Fibroblast of skin of left quadriceps (primary cell): ENCODE measurements around the gene PHF8.

ENCODE experiments used
- DNase-seq, 2 experiments: peaks; one replicate each; pipeline ENCODE4 v3.0.0-alpha.2; 2013; ENCODE audit warnings: low read depth in 2 of 2

PHF8 gene

DNA sequence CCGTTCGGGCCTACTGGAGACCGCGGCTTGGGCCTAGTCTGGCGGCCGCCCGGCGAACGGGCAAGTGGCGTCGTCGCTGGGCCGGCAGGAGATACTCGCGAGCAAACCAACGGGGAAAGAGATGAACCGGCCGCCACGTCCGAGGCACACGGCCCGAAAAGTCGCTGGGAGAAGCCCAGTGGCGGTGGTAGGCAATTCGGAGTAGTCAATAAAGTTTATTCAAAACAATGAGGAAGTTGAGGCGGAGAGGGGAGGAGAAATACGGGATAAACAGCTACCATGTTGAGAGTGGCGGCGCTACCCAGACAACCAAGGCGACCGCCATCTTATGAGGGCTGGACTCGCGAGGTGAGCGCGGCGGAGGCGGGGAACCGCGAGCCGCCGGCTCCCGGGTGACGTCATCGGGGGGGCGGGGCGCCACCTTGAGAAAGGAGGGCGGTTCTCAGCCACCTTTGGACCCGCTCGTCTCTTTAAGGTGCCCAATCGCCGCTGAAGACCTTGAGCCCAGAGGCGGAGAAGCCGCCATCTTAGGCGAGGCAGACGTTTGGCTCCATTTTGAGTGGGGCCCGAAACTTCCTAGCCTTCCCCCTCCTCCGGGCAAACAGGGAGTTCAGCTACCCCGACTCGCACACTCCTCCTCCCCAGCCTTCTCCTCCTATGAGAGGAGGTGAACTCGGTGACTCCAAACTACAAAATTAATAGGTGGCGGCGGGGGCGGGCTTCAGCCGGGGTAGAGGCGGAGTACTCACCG, at the start of gene PHF8:
TSS of gene PHF8 (minus strand) at position 348 of the 751 bp plus-strand sequence. CDS start 1,745 bp downstream, outside the sequence.
- peak; percentile 88 to 89 for DNase-seq

DNA sequence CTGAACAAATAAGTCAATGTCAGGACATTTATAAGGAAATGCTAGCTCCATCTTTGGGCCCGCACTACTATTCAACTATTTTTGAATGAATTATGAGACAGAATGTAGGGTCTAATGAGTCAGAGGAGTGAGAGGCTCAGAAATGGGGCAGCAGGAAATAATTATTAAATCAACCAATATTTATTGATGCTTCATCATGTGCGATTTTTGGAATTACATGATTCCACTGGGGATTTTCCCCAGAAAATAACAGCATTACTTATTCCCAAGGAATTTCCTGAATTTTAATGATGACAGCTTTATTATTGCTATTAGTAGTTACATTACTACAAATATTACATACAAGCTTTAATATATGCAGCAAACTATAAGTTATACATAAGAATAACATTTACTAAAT, 49.3 kb upstream of the PHF8 start:
- DNase-seq: peak; percentile 43 to 48

DNA sequence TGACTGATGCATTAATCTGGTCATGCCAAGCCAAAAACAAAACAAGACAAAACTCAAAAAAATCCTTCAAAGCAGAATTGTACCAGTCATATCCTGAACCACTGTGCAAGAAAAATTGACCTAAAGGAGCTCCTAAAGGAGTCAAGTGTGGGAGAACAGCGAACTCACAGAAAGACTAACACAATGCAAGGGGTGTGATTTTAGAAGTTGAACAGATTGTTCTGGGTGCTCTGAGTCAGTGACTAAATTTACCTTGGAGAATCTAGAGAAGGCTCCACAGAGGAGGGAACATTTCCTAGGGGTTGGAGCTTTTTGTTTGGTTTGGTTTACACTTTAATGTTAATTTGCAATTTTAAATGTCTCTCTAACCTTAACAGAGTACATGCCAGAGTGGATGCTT, 48.9 kb upstream of the PHF8 start:
- DNase-seq: no peak

DNA sequence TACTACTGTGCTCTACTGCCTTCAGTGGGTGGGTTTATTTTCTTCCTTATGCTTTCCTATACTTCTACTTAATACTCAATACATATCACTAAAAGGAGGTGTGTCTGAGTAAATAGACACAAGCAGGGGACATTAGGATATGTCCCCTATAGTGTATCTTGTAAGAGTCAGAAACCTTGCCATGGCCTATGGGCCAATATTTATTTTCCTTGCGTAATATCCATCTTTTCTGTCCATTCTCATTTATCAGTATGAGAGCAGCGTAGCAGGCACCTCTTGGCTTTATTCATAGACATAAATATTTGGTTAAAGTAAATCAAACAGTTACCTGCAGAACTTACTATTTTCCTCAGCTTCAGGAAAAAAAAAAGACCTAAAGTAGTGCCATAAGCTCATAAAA, 46.6 kb upstream of the PHF8 start:
- no peak for DNase-seq

DNA sequence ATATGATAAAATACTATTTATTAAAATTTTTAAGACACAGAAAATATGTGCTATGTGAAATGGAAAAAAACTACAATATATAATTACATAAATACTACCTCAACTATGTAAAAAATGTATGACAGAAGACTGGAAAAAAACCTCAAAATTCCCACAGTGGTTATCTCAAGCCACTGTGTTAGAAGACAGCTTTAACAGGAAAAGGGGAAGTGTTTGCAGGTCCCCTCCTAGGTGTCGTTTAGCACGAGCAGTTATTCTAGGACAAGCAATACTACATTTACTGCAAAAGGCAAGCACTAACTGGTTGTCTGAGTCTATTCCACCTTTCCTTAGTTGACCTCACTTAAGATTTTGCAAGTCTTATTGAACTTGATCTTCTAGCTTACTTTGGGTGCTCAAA, 44.9 kb upstream of the PHF8 start:
- DNase-seq: no peak

DNA sequence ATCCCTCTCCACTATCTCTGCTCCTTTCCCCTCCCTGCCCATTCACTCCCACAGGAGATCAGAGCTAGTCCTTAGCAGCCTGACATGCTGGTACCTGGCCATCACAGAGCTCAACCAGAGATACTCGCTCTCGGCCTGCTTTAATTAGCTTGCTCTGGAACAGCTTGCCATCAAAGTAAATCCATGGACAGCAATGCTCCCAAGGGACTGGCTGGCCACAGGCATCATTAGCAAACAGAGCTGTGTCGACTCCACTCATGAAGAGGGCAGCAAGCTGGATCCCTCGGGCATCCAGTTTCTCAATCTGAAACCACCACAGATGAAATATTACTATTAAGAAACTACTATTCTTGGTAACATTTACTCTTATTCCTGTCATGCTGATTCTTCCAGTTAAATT, 43.4 kb upstream of the PHF8 start:
- no peak for DNase-seq

DNA sequence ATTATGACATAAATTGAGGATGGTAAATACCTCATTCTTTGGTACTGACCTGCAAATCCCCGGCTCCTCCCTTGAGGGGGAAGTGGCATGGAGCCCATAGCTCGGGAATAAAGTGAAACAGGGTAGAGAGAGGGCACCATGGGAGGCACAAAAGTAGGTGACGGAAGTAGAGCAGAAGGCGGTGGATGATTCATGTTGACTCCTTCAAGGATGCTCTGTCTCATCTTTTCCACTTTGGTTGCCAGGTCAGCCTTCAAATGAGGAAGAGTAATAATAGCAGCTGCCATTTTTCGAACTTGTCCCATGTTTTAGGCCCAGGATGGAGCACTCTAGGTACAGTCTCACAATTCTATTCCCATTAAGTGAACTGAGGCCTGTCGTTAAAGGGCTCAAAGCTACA, 41.4 kb upstream of the PHF8 start:
- DNase-seq: no peak

DNA sequence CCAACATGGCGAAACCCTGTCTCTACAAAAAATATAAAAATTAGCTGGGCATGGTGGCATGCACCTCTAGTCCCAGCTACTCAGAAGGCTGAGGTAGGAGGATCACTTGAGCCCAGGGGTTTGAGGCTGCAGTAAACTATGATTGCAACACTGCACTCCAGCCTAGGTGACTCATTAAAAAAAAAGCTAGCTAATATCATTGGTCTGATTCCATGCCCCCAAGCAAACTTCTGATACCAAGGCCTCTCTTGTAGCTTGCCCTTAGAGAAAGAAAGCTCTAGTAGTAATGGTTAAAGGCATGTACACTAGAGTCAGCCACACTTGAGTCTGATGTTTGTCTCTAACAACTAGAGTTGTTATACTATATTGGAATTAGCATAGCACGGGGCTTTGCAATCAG, 32.6 kb upstream of the PHF8 start:
- no peak for DNase-seq

DNA sequence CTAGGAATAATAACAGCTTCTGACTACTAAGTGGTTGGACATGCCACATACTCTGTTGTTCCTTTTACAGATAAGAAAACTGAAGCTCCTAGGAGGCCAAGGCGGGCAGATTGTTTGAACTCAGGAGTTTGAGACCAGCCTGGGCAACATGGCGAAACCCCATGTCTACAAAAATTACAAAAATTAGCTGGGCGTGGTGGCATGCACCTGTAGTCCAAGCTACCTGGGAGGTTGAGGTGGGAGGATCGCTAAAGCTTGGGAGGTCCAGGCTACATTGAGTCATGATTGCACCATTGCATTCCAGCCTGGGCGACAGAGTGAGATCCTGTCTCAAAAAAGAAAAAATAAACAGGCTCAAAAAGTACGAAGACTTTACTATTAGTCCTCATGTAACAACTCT, 30.6 kb upstream of the PHF8 start:
- DNase-seq: no peak

DNA sequence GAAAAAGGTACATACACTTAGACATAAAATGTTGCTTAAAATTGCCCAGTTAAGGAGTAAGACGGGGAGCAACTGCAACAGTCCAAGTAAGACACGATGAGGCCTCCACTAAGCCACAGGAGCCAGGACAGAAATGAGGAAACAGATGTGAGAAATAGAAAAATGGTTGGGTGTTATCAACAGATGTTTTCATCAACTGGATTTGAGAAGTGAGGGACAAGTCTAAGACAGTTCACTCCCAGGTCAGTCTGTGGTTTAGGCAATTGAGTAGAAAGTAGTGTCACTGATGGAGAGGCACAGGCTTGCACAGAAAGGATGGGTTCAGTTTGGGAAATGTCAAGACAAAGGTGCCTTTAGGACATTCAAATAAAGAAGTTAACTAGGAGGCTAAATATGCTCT, 23.5 kb upstream of the PHF8 start:
- no peak for DNase-seq

DNA sequence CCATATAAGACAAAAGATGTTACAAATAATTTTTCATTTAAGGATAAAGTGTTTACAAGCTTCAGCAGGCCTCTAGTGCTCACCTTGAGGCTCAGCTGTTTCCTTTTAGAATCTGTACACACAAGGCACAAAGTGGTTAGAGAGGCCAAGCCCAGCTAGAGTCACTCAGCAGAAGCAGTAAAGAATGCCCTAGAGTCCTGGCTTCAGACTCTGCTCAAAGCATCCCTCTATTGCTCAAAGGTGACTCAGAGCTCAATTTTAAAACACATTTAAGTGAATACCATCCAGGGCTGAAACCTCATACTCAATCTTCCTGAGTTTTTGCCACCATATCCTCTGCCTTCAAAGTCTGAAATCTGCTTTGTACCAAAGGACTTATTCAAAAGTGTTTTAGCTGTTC, 22.6 kb upstream of the PHF8 start:
- DNase-seq: no peak

DNA sequence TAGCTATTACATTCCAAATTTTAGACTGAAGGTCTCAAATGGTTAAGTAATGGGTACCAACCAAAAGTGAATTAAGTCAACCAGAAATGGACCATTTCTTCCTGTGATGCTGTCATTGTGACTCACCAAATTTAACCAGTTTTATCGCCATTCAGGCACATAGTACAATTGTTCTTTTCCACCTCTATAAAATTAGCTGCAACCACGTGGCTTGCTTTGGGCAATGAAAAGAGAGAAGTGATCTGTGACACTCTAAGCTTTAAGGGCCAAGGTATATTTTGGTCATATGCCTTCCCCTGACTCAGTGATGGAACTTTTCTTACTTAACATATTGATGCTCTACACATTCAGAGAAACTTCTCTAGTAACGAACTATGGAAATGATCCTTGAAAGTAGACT, 20.3 kb upstream of the PHF8 start:
- no peak for DNase-seq

DNA sequence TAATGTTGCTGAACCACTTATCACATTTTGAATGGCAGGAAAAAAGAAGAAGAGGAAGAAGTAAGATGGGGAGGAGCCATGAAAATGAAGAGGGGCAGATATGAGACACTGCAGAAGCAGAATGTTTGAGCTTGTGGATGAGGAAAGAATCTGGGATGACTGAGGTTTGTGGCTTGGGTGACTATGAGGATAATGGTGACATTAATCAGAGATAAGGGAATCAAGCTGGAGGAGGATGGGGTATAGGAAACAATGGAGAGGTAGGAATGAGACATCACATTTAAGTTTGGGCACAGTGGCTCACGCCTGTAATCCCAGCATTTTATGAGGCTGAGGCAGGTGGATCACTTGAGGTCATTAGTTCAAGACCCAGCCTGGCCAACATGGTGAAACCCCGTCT, 19.1 kb upstream of the PHF8 start:
- no peak for DNase-seq

DNA sequence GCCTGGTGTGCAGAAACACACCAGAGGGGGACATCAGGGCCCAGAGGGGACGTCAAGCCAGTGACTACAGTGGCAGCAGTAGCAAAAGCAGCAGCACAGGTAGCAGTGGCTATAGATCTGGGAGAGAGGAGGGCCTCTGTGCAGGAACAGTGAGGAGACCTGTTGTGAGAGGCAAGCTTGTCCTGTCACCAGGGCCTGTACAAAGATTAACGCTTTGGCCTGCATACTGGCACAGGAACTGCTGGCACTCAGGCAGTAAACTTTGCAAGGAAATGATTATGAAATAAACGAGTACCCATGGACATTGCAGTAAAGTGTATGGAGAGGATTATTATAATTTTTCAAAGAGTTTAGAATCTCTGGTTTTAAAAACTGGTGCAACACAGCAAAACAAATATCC, 5.5 kb upstream of the PHF8 start:
- no peak for DNase-seq

DNA sequence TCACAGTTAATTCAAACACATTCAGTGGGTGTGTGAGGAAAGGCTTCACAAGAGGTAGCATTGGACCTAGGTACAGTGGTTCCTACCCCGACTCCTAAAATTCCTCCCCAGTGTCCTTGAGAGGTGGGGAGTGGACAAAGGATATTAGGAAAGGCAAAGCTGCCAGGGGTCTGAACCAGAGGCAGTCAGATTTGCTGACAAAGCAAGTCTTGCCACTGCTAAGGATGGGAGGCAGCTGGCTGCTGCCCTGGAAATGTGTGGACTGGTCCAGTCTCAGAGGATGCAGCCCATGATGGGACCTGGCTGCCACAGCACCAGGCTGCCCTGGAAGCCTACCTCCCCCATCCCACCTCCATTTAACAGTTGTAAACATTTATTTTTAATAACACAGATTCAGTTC, 4.1 kb upstream of the PHF8 start:
- DNase-seq: no peak

DNA sequence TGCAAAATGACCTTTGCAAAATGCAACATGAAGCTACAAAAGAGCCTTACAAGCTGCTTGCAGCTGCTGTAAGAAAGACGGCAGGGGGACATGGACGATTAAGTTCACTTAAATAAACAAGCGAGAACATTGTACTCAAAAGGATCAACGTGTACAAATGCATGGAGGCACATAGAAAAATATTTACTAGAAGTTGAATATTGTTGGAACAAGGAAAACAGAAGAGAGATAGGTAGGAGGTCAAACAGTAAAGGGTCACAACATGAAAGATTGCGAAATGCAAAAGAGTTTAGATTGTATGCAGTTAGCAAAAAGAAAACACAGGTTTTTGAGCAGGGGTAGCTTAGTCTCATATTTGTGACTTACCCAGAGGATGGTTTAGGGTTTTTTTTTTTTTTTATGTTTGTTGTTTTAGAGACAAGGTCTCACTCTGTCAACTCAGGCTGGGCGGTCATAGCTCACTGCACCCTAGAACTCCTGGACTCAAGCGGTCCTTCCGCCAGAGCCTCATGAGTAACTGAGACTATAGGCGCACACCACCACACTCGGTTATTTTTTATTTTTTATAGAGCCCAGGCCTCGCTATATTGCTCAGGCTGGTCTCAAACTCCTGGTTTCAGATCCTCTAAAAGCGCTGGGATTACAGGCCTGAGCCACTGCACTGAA, 1.4 kb upstream of the PHF8 start:
- DNase-seq: no peak

DNA sequence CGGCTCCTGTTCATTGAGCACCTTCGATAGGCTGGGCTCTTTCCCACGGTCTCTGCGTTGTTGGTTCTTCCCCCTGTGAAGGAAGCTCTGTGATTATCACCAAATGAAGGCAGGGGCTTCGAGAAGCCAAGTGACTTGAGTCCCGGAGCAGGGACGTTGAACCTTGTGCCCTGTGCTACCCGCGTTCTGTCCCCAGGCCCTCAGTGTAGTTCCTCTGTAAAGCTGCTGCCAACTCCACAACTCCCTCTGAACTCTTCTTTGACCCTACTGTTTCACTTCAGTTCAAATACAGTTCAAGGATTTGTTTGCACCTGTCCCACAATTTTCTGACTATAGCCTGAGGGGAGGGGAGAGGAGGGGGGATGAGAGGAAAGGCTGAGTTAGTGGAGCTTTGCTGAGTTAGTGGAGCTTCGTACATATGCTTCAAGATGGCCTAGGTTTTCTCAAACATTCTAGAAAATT, 635 bp upstream of the PHF8 start:
- no peak for DNase-seq

DNA sequence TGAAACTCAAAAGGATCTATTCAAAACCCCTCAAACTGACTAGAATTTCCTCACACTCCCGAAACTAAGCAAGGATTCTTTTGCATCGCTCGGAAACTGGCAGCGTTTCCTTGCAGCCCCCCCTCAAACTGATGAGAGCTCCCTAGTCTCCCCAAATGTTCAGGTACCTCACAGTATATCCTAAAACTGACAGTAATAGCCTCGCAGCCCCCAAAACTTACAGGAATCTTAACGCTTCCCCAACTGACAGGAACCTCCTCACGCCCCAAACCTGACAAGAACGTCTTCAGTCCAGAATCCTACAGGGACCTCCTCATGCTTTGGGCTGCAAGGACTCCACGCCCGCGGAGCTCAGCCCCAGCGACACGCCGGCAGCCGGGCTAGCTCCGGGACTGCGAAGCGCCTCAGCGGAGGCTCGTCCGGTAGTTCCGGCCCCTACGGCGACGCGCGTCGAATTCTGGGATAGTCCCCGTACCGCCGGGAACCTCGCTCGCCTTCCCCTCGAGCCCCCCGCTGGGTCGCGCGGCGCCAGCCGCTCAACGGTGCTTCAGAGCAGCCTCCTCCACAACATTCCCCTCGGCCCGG, 640 bp downstream of the PHF8 start:
- no peak for DNase-seq

DNA sequence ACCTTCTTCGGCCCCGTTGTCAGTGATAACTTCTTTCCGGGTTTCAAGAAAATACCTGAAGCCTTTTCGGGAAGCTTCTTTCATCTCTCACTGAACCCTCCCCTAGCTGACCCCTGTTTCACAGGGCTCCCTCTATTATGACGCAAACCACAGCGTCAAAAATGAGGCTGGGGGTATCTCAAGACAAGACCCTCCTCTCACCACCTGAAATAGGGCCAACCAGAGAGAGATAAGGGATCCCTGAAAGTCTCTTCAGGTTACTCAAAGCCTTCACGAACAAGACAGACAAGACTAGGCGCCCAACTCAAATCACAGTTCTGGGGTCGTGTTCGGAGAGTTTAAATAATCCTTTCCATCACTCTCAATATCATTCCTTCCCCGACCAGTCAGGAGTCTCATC, 1.2 kb downstream of the PHF8 start:
- no peak for DNase-seq

DNA sequence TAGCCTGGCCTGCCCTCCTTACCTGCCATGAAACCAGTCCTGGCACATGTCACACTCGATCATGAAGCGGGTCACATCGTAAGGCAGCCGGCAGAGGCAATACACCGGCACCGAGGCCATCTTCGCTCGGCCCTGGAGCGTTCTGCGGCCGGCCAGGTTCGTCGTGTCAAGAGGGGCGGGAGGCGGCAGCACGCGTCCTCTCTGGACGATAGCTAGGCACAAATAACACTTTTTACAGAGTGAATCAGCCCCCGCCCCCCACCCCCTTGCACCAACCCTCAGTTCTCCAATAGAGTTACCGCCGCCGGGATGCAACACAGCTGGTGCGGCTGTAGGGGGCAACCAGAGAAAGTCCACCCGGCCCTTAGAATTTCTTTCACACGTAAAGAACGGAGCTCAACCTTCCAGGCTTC, 1.7 kb downstream of the PHF8 start:
- DNase-seq: peak; percentile 28 to 31

DNA sequence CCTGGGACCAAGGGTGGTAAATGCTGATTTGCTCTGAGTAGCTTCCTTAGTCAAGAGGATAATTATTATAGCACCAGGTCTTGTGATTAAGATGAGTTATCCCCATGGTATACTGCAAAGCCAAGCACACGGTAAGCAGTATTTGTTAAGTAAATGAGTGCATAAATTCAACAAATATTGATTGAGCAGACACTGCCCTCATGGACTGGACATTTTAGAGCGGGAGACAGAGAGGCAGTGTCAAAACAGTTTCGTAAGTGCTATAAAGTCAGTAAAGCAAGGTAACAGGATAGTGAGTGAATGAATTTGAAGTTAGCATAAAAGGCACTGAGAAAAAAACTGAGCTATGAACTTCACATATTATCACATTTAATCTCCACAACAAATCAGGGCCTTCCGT, 13.9 kb downstream of the PHF8 start:
- no peak for DNase-seq

DNA sequence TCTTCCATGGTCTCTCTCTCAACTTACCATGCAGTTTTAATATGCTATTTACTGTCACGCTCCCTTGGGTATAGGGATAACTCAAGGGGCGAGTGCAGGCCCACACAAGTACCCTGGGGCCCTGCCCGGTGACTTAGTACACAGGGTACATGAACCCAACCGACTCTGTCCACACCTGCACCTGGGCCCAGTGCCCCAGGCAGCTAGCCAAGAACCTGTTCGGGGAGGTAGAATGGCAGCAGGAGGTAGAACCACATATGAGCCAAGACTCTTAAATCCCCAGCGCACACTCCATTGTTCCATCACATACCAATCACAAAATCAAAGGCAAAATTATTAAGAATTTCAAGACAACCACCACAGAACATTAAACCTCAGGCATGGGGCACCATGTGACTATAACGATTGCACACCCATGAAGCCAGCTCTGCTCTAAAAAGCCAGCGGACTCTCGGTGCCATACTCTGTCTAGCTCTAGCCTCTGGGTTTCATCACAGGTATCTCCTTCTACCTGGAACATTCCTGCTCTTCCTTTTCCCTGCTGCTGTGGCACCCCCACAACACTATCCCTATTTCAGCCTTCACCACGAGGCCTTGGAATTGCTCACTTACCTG, 14.6 kb downstream of the PHF8 start:
- no peak for DNase-seq

DNA sequence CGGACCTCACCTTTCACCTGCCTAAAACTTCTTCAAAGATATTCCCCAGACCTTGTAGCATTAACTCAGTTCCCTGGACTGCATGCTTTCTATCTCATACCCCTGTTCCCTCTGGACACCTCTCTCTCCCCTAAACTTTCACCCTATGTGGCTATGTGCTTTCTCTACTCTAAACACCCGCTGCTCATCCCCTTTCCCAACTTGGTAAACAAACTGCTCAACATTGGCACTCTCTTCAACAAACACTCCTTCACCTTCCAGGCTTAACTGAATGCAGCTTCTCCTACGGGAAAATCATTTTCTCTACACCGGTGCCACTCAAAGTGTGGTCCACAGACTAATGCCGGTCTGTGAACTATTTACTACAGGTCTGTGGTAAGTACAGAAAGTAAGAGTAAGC, 19.9 kb downstream of the PHF8 start:
- no peak for DNase-seq
